ENCODE results near the gene SH3GL1. TPM values are rescaled to one million over a fixed set of nuclear protein-coding genes. Genes with fewer than 3 reads are reported as not detected.
A peak's percentile ranks its signal among the peaks of the same experiment; 100 is the strongest.

The SH3GL1 gene
- polyA plus RNA-seq, 3 donors: 14.0 to 33.9 (median 15.0) TPM

- peaks cover 24 to 42% of the 10 kb centered on the region in 2 donors for H3K36me3 ChIP-seq (replicated peaks in 1 of 2; ENCODE audit: control insufficient read depth in 1 of 2, insufficient read depth in 2 of 2, low read length in 2 of 2)
- peak overlapping the region; percentile 70 for H3K9ac ChIP-seq (ENCODE audit: insufficient read depth, low read length, poor library complexity, severe bottlenecking)
- intact Hi-C loops (cut with micrococcal nuclease): no loop called here
Measured at GRCh38 chr19:4368128-4368820, 32.1 kb downstream of the SH3GL1 start.

GRCh38 chr19:4367781-4368127 is 32.6 kb downstream of the SH3GL1 start:
- peaks cover 91% of the 10 kb centered on the region for H4K20me1 ChIP-seq (ENCODE audit: insufficient read depth, low read length)
- Mint-ChIP-seq H3K4me3 (no peak overlapping the region), H3K4me1 (peaks cover 44% of the 10 kb centered on the region), H3K9me3 (no peaks in the 10 kb centered on the region), H3K27ac (peak overlapping the region in 6 of 7 donors; percentile 50 to 87 (median 80)), H3K36me3 (peaks cover 44 to 71% of the 10 kb centered on the region in 2 donors), H3K27me3 (ENCODE audit: low read depth in 3 of 3) (no peaks in the 10 kb centered on the region)
- no peak overlapping the region for H2AFZ ChIP-seq (ENCODE audit: insufficient read depth, low read depth, low read length, poor library complexity, severe bottlenecking)
- H3K36me3 ChIP-seq (replicated peaks in 1 of 2; ENCODE audit: control insufficient read depth in 1 of 2, insufficient read depth in 2 of 2, low read length in 2 of 2): peaks cover 29 to 45% of the 10 kb centered on the region in 2 donors
- 95% methylated on average over 13 of the region's 13 CpGs for WGBS (ENCODE audit: insufficient coverage)
- H3K27me3 ChIP-seq (ENCODE audit: control insufficient read depth in 2 of 2, insufficient read depth in 2 of 2, low read length in 2 of 2): no peaks in the 10 kb centered on the region
- no peaks in the 10 kb centered on the region for H3K9me3 ChIP-seq (replicated peaks in 1 of 2; ENCODE audit: control insufficient read depth in 1 of 2, insufficient read depth in 1 of 2, low read length in 2 of 2)
- H3K79me2 ChIP-seq (ENCODE audit: insufficient read depth, low read length): peaks cover 54% of the 10 kb centered on the region
- H3K4me1 ChIP-seq (ENCODE audit: control insufficient read depth in 1 of 2, insufficient read depth in 2 of 2, low read length in 2 of 2): peaks cover 38 to 42% of the 10 kb centered on the region in 2 donors
- TF ChIP-seq, protein P1, sequence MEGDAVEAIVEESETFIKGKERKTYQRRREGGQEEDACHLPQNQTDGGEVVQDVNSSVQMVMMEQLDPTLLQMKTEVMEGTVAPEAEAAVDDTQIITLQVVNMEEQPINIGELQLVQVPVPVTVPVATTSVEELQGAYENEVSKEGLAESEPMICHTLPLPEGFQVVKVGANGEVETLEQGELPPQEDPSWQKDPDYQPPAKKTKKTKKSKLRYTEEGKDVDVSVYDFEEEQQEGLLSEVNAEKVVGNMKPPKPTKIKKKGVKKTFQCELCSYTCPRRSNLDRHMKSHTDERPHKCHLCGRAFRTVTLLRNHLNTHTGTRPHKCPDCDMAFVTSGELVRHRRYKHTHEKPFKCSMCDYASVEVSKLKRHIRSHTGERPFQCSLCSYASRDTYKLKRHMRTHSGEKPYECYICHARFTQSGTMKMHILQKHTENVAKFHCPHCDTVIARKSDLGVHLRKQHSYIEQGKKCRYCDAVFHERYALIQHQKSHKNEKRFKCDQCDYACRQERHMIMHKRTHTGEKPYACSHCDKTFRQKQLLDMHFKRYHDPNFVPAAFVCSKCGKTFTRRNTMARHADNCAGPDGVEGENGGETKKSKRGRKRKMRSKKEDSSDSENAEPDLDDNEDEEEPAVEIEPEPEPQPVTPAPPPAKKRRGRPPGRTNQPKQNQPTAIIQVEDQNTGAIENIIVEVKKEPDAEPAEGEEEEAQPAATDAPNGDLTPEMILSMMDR (IDR thresholded peaks at IDR 0.05): no peak
- H3K9ac ChIP-seq (ENCODE audit: insufficient read depth, low read length, poor library complexity, severe bottlenecking): no peak overlapping the region
- DNase-seq: no peak
- intact Hi-C loops (cut with micrococcal nuclease): no loop called here
- H3K4me3 ChIP-seq (replicated peaks in 1 of 3; ENCODE audit: low read depth in 2 of 3, low read length in 3 of 3): no peak overlapping the region
- H3K27ac ChIP-seq (ENCODE audit: low read depth in 1 of 2, low read length in 2 of 2): peak overlapping the region; percentile 2 to 60
- no peak overlapping the region for H3K4me2 ChIP-seq (replicated peaks; ENCODE audit: extremely low read depth, low read length, poor library complexity, severe bottlenecking)

More at GRCh38 chr19:4368128-4368820, 32.1 kb downstream of the SH3GL1 start:
- peak in 2 of 3 donors; percentile 9 to 61 for DNase-seq
- Histone ChIP-seq H3K4me3 (replicated peaks in 1 of 3; ENCODE audit: low read depth in 2 of 3, low read length in 3 of 3) (peak overlapping the region in 1 of 3 experiments; percentile 75), H4K20me1 (ENCODE audit: insufficient read depth, low read length) (peaks cover 91% of the 10 kb centered on the region), H3K27me3 (ENCODE audit: control insufficient read depth in 2 of 2, insufficient read depth in 2 of 2, low read length in 2 of 2) (no peaks in the 10 kb centered on the region), H3K4me2 (replicated peaks; ENCODE audit: extremely low read depth, low read length, poor library complexity, severe bottlenecking) (peak overlapping the region; percentile 88), H3K27ac (ENCODE audit: low read depth in 1 of 2, low read length in 2 of 2) (peak overlapping the region; percentile 2 to 60), H2AFZ (ENCODE audit: insufficient read depth, low read depth, low read length, poor library complexity, severe bottlenecking) (no peak overlapping the region), H3K9me3 (replicated peaks in 1 of 2; ENCODE audit: control insufficient read depth in 1 of 2, insufficient read depth in 1 of 2, low read length in 2 of 2) (no peaks in the 10 kb centered on the region), H3K4me1 (ENCODE audit: control insufficient read depth in 1 of 2, insufficient read depth in 2 of 2, low read length in 2 of 2) (peaks cover 38 to 43% of the 10 kb centered on the region in 2 donors), H3K79me2 (ENCODE audit: insufficient read depth, low read length) (peaks cover 60% of the 10 kb centered on the region)
- Mint-ChIP-seq H3K4me1 (peaks cover 44% of the 10 kb centered on the region), H3K9me3 (no peaks in the 10 kb centered on the region), H3K36me3 (peaks cover 41 to 67% of the 10 kb centered on the region in 2 donors), H3K4me3 (peak overlapping the region; percentile 76 to 90), H3K27me3 (ENCODE audit: low read depth in 3 of 3) (no peaks in the 10 kb centered on the region), H3K27ac (peak overlapping the region in 6 of 7 donors; percentile 82 to 90 (median 85))
- TF ChIP-seq, protein P1 (IDR thresholded peaks at IDR 0.05): no peak
- 65% methylated on average over 18 of the region's 19 CpGs for WGBS (ENCODE audit: insufficient coverage)
